HepG2 (cell line): ENCODE measurements around the gene RRAD. TPM values are rescaled to one million over a fixed set of nuclear protein-coding genes. Genes with fewer than 3 reads are reported as not detected.

Experiments used
- AGO2 ChIP-seq: fragments of 200-400 bp; formaldehyde crosslinking; optimal IDR thresholded peaks from 2 replicates; pipeline ENCODE3; 2017; ENCODE audit warnings: mild to moderate bottlenecking, low read depth, low read length, moderate library complexity
- AHR ChIP-seq: IDR thresholded peaks from 2 replicates; pipeline ENCODE4 v1.6.1; 2018; ENCODE audit warnings: missing genetic modification reagents, missing compliant biosample characterization
- CCAR2 ChIP-seq: fragments of 200-400 bp; formaldehyde crosslinking; optimal IDR thresholded peaks from 2 replicates; pipeline ENCODE3; 2018; ENCODE audit warnings: low read depth, mild to moderate bottlenecking, low read length, moderate library complexity
- ELF3 ChIP-seq: IDR thresholded peaks from 2 replicates; pipeline ENCODE4 v1.6.1; 2016; ENCODE audit warnings: missing genetic modification reagents, missing compliant biosample characterization
- HDAC2 ChIP-seq: sonication (generic); formaldehyde crosslinking; IDR thresholded peaks from 2 replicates; pipeline ENCODE4 v1.4.0; 2020; ENCODE audit warnings: missing genetic modification reagents
- PATZ1 ChIP-seq: sonication (generic); formaldehyde crosslinking; IDR thresholded peaks from 2 replicates; pipeline ENCODE4 v1.4.0; 2020; ENCODE audit warnings: missing genetic modification reagents
- PCBP2 ChIP-seq: fragments of 200-400 bp; formaldehyde crosslinking; optimal IDR thresholded peaks from 2 replicates; pipeline ENCODE3; 2018; ENCODE audit warnings: low read length, low read depth; ENCODE audit not compliant: poor library complexity, severe bottlenecking
- ZBTB26 ChIP-seq: IDR thresholded peaks from 2 replicates; pipeline ENCODE4 v1.6.1; 2016; ENCODE audit warnings: missing compliant biosample characterization, missing genetic modification reagents, borderline replicate concordance
- ZBTB3 ChIP-seq: sonication (generic); formaldehyde crosslinking; IDR thresholded peaks from 2 replicates; pipeline ENCODE4 v1.4.0; 2020; ENCODE audit warnings: low read depth, mild to moderate bottlenecking, moderate library complexity, missing genetic modification reagents, borderline replicate concordance
- ZNF510 ChIP-seq: sonication (generic); formaldehyde crosslinking; IDR thresholded peaks from 2 replicates; pipeline ENCODE4 v1.4.0; 2020; ENCODE audit warnings: low read depth, mild to moderate bottlenecking, missing genetic modification reagents
- polyA plus RNA-seq, 8 experiments: library from polyadenylated mRNA; depleted of rRNA in 3 of 8; stranded (reverse) in 7 of 8; unstranded in 1 of 8; fragments of >200 nt; fragmentation: Illumina TruSeq in 4 of 8; extraction: Trizol in 4 of 8; gene quantifications; 2 replicates each; pipeline versions ENCODE4 v1.2.1 to v1.2.3, GENCODE V29; 2011 to 2016; ENCODE audit warnings: low read depth in 4 of 8, missing spikeins in 1 of 8, mixed read lengths in 1 of 8; ENCODE audit not compliant: insufficient read depth in 1 of 8
- total RNA-seq, 5 experiments: library from RNA; depleted of rRNA; stranded (reverse); fragments of >200 nt; fragmentation: Illumina TruSeq; extraction: Trizol; gene quantifications; 2 replicates each; pipeline ENCODE4 v1.2.3, GENCODE V29; 2016; ENCODE audit warnings: low read depth in 1 of 5
- TF ChIP-seq, protein P1 (sequence below): sonication (generic); formaldehyde crosslinking; IDR thresholded peaks from 2 replicates; pipeline ENCODE4 v1.4.0; 2020; ENCODE audit warnings: missing genetic modification reagents
- TF ChIP-seq, protein P2 (sequence below): sonication (generic); formaldehyde crosslinking; IDR thresholded peaks from 2 replicates; pipeline ENCODE4 v1.4.0; 2020; ENCODE audit warnings: missing genetic modification reagents

Gene RRAD
- total and polyA plus RNA-seq, 2 of the 13 experiments (the other 11 are each of a cell fraction or from before 2014, with no cell fraction given), result 0.80 to 1.1 TPM

DNA sequence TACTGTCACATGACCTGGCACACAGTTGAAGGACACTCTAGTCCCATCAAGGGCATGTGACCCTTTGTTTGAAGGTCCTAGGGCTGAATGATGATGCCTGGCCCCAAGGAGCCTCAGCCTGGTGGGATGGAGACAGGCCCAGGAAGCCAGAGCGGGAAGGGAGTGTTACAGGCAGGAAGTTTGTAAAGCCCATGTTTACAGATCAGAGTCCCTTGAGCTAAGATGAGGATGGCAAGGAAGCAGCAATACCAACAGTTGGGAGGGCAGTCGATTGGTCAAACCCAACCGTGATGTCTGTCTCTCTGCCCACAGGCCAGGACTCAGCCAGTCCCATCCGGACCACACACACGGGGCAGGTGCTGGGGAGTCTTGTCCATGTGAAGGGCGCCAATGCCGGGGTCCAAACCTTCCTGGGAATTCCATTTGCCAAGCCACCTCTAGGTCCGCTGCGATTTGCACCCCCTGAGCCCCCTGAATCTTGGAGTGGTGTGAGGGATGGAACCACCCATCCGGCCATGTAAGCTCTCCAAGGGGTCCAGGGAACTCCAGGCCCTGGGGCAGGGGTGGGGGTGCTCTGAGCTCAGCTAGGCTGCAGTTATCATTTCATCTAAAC is 12.5 kb upstream of the RRAD start (continued):
- no peak for TF ChIP-seq PCBP2
- TF ChIP-seq ZNF510, result no peak
- TF ChIP-seq CCAR2, result no peak
- TF ChIP-seq AGO2, result peak; percentile 46
- TF ChIP-seq PATZ1, result 0 out of 2 replicates have a peak, but pooled peaks have one; percentile 16
- no peak for TF ChIP-seq AHR
- no peak for TF ChIP-seq ZBTB3 (CRISPR knock-in tag)
- no peak for TF ChIP-seq ZBTB26 (CRISPR knock-in tag)
- TF ChIP-seq ELF3 (CRISPR knock-in tag), result 0 out of 2 replicates have a peak, but pooled peaks have one; percentile 45
- TF ChIP-seq HDAC2 (CRISPR knock-in tag), result peak; percentile 38; the same call in 1 of the 2 replicates
- TF ChIP-seq, protein P1, sequence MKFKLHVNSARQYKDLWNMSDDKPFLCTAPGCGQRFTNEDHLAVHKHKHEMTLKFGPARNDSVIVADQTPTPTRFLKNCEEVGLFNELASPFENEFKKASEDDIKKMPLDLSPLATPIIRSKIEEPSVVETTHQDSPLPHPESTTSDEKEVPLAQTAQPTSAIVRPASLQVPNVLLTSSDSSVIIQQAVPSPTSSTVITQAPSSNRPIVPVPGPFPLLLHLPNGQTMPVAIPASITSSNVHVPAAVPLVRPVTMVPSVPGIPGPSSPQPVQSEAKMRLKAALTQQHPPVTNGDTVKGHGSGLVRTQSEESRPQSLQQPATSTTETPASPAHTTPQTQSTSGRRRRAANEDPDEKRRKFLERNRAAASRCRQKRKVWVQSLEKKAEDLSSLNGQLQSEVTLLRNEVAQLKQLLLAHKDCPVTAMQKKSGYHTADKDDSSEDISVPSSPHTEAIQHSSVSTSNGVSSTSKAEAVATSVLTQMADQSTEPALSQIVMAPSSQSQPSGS (CRISPR knock-in tag), result no peak
- TF ChIP-seq, protein P2, sequence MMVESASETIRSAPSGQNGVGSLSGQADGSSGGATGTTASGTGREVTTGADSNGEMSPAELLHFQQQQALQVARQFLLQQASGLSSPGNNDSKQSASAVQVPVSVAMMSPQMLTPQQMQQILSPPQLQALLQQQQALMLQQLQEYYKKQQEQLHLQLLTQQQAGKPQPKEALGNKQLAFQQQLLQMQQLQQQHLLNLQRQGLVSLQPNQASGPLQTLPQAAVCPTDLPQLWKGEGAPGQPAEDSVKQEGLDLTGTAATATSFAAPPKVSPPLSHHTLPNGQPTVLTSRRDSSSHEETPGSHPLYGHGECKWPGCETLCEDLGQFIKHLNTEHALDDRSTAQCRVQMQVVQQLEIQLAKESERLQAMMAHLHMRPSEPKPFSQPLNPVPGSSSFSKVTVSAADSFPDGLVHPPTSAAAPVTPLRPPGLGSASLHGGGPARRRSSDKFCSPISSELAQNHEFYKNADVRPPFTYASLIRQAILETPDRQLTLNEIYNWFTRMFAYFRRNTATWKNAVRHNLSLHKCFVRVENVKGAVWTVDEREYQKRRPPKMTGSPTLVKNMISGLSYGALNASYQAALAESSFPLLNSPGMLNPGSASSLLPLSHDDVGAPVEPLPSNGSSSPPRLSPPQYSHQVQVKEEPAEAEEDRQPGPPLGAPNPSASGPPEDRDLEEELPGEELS, result 0 out of 2 replicates have a peak, but pooled peaks have one; percentile 43
